ENCODE measurements around the gene ABCA4. TPM values are rescaled to one million over a fixed set of nuclear protein-coding genes. Genes with fewer than 3 reads are reported as not detected.
"Not testable (repeated sequence)": the region's sequence is repeated elsewhere in the genome, so short reads cannot be mapped to it uniquely, and the experiment has no call there.

Gene ABCA4
- total RNA-seq, 1 donor from 2014 or later = 1.2 TPM

DNA sequence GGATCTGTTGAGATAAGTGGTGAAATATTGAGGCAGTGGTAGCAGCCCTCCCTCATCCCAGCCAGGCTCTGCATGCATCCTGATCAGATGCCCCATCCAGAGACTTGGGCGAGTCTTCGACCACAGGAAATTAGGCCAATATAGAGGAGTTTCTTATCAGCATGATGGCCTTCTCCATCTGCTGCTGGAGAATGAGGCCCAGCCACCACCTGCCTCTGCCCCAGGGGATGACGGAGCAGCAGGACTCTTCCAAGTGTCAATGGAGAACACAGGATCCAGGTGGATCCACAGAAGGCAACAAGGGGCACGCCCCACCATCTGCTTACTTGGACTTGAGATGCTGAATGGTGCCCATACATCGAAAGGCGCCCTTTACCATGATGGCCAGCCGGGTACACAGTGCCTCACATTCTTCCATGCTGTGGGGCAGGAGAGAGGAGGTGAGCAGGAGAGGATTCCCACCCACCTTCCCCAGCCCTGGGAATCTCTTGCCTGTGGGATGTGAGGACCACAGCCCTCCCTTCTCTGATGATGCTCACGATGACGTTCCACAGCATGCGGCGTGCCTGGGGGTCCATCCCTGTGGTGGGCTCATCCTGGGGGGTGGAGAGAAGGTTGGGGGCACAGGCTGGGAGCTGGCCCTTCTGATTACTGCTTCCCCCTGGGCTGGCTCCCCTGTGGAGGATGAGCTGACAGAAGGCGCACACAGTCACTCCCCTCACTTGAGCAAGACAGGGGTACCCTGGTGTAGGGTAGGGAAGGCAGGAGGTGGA, 120.3 kb downstream of the ABCA4 start:
- Histone ChIP-seq H3K27me3 (no peaks in the 10 kb centered on the region), H3K4me1 (no peaks in the 10 kb centered on the region), H3K4me3 (no peak overlapping the region), H3F3A (ENCODE audit: low read depth) (no peaks in the 10 kb centered on the region), H3K36me3 (no peaks in the 10 kb centered on the region), H3K27ac (no peak overlapping the region), H3K9ac (no peak overlapping the region), H3K9me3 (ENCODE audit: low read depth) (no peaks in the 10 kb centered on the region), H3K79me2 (ENCODE audit: low read depth) (no peaks in the 10 kb centered on the region), H2AFZ (replicated peaks) (no peak overlapping the region), H4K20me1 (ENCODE audit: low read depth) (no peaks in the 10 kb centered on the region), H3K4me2 (no peak overlapping the region)
- H3K4me3 Mint-ChIP-seq = no peak overlapping the region
- no peak for DNase-seq (ENCODE audit: low spot score)
- H3K4me1 Mint-ChIP-seq = no peaks in the 10 kb centered on the region
- no peaks in the 10 kb centered on the region for H3K9me3 Mint-ChIP-seq
- no peak overlapping the region for H3K27ac Mint-ChIP-seq
- H3K36me3 Mint-ChIP-seq = no peaks in the 10 kb centered on the region
- TF ChIP-seq EZH2phosphoT487 (IDR thresholded peaks at IDR 0.05) (no peak), EZH2 (IDR thresholded peaks at IDR 0.05) (no peak)
- TF ChIP-seq, protein P1, sequence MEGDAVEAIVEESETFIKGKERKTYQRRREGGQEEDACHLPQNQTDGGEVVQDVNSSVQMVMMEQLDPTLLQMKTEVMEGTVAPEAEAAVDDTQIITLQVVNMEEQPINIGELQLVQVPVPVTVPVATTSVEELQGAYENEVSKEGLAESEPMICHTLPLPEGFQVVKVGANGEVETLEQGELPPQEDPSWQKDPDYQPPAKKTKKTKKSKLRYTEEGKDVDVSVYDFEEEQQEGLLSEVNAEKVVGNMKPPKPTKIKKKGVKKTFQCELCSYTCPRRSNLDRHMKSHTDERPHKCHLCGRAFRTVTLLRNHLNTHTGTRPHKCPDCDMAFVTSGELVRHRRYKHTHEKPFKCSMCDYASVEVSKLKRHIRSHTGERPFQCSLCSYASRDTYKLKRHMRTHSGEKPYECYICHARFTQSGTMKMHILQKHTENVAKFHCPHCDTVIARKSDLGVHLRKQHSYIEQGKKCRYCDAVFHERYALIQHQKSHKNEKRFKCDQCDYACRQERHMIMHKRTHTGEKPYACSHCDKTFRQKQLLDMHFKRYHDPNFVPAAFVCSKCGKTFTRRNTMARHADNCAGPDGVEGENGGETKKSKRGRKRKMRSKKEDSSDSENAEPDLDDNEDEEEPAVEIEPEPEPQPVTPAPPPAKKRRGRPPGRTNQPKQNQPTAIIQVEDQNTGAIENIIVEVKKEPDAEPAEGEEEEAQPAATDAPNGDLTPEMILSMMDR (IDR thresholded peaks at IDR 0.05) = no peak
- no peaks in the 10 kb centered on the region for H3K27me3 Mint-ChIP-seq (ENCODE audit: insufficient read depth, low read depth)

DNA sequence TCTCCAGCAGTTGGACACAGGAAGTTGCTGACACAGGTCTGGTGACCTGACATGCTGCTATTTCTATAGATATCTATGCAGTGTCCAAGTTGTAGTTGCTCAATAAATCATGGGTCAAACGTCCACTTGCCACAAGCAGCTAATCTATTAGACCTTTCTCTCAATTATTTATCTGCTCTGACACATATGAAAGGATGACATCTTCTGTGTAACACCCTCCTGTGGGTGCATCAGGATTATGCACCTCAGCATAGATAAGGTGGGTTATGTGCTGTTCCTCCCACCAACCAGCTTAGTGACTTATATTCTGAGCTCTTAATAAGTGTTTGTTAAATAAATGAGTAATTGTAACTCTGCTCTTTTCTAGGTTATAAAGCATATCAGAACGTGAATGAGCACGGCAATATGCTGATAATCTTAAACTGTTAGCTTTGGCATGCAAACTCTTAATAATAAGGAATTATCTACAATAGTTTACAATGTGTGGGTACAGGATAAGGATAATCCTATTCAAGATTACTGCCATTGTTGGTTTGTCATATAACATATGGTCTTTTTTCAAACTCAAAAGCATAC, 121.0 kb downstream of the ABCA4 start:
- Histone ChIP-seq H3K79me2 (ENCODE audit: low read depth) (no peaks in the 10 kb centered on the region), H4K20me1 (ENCODE audit: low read depth) (no peaks in the 10 kb centered on the region), H3K4me3 (no peak overlapping the region), H3K9ac (no peak overlapping the region), H3K9me3 (ENCODE audit: low read depth) (no peaks in the 10 kb centered on the region), H3K27me3 (no peaks in the 10 kb centered on the region), H3F3A (ENCODE audit: low read depth) (no peaks in the 10 kb centered on the region), H3K4me1 (no peaks in the 10 kb centered on the region), H2AFZ (replicated peaks) (no peak overlapping the region), H3K27ac (no peak overlapping the region), H3K36me3 (no peaks in the 10 kb centered on the region), H3K4me2 (no peak overlapping the region)
- H3K27me3 Mint-ChIP-seq (ENCODE audit: insufficient read depth, low read depth) = no peaks in the 10 kb centered on the region
- no peaks in the 10 kb centered on the region for H3K9me3 Mint-ChIP-seq
- no peak for DNase-seq (ENCODE audit: low spot score)
- no peak overlapping the region for H3K27ac Mint-ChIP-seq
- TF ChIP-seq EZH2phosphoT487 (IDR thresholded peaks at IDR 0.05) = no peak
- TF ChIP-seq, protein P1 (IDR thresholded peaks at IDR 0.05) = no peak
- H3K4me3 Mint-ChIP-seq = no peak overlapping the region
- no peaks in the 10 kb centered on the region for H3K36me3 Mint-ChIP-seq
- no peaks in the 10 kb centered on the region for H3K4me1 Mint-ChIP-seq

DNA sequence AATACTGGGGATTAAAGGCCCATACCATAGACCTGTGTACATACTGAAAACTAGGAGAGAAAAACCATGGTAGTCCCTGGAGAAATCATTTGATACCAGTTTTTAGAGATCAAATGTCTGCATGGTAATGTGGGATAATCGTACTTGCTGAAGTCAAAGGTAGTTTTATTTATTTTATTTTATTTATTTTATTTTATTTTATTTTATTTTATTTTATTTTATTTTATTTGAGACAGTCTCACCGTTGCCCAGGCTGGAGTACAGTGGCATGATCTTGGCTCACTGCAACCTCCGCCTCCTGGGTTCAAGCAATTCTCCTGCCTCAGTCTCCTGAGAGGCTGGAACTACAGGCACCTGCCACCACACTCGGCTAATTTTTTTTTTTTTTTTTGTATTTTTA, 122.4 kb downstream of the ABCA4 start:
- H3K79me2 ChIP-seq (ENCODE audit: low read depth); H3K27ac ChIP-seq; H4K20me1 ChIP-seq (ENCODE audit: low read depth); H3K4me1 ChIP-seq; H3K4me2 ChIP-seq; H3K4me1 Mint-ChIP-seq; H3K4me3 Mint-ChIP-seq; H3K9ac ChIP-seq; H3K36me3 ChIP-seq; DNase-seq (ENCODE audit: low spot score); H3F3A ChIP-seq (ENCODE audit: low read depth); H2AFZ ChIP-seq (replicated peaks); H3K36me3 Mint-ChIP-seq; H3K4me3 ChIP-seq; H3K27me3 ChIP-seq; H3K9me3 Mint-ChIP-seq; H3K27me3 Mint-ChIP-seq (ENCODE audit: insufficient read depth, low read depth); H3K9me3 ChIP-seq (ENCODE audit: low read depth); H3K27ac Mint-ChIP-seq: not testable (repeated sequence)

DNA sequence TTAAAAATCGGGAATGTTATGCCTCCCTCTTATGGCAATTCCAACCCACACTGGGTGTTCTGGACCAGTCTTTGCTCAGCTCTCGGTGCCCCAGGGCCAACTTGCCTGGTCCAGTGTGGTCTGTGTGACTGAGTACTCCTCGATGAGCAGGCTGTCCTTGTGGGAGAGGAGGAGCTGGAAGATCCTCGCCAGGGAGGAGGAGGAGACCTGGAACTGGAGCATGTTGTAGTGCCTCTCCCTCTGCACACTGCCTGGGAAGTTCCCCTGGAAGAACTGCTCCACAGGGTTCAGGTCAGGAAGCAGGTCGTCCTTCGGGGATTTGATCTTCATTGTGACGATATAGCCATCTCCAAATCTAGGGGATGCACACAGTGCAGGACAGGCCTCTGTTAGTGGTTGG, 123.2 kb downstream of the ABCA4 start:
- no peaks in the 10 kb centered on the region for H4K20me1 ChIP-seq (ENCODE audit: low read depth)
- H3K27ac ChIP-seq = no peak overlapping the region
- H3K4me2 ChIP-seq = no peak overlapping the region
- no peak overlapping the region for H3K9ac ChIP-seq
- Mint-ChIP-seq H3K4me1 (no peaks in the 10 kb centered on the region), H3K27me3 (ENCODE audit: insufficient read depth, low read depth) (no peaks in the 10 kb centered on the region), H3K4me3 (no peak overlapping the region), H3K27ac (no peak overlapping the region), H3K36me3 (no peaks in the 10 kb centered on the region), H3K9me3 (no peaks in the 10 kb centered on the region)
- H3K36me3 ChIP-seq = no peaks in the 10 kb centered on the region
- no peaks in the 10 kb centered on the region for H3K4me1 ChIP-seq
- no peak overlapping the region for H3K4me3 ChIP-seq
- no peak for TF ChIP-seq EZH2phosphoT487 (IDR thresholded peaks at IDR 0.05)
- TF ChIP-seq, protein P1 (IDR thresholded peaks at IDR 0.05) = no peak
- TF ChIP-seq EZH2 (IDR thresholded peaks at IDR 0.05) = no peak
- DNase-seq (ENCODE audit: low spot score) = no peak
- H3K27me3 ChIP-seq = no peaks in the 10 kb centered on the region
- H3K79me2 ChIP-seq (ENCODE audit: low read depth) = no peaks in the 10 kb centered on the region
- no peaks in the 10 kb centered on the region for H3F3A ChIP-seq (ENCODE audit: low read depth)
- H3K9me3 ChIP-seq (ENCODE audit: low read depth) = no peaks in the 10 kb centered on the region
- H2AFZ ChIP-seq (replicated peaks) = no peak overlapping the region

All from neural progenitor cell (in vitro differentiated cells).